Testis (tissue), 2 donors: Measurements from ENCODE around the gene MS4A15.

Experiments
- CTCF ChIP-seq, 3 experiments: fragments of 450-650 bp in 2 of 3; fragments of 200-600 bp in 1 of 3; sonication (generic) in 1 of 3; IDR thresholded peaks; one replicate each; pipeline ENCODE4 v1.5.1; 2016 to 2019; ENCODE audit warnings: antibody characterized with exemption in 3 of 3, mild to moderate bottlenecking in 2 of 3, moderate library complexity in 1 of 3
- POLR2A ChIP-seq: fragments of 450-650 bp; IDR thresholded peaks from one replicate; pipeline ENCODE4 v1.6.1; 2017; ENCODE audit warnings: antibody characterized with exemption, mild to moderate bottlenecking, moderate library complexity

- no peak for TF ChIP-seq CTCF (IDR thresholded peaks at IDR 0.05)
- TF ChIP-seq POLR2A, result no peak
Observed at GRCh38 chr11:60791153-60791933, 34.7 kb downstream of the MS4A15 start.
